Activated B cell treated with CpG ODN at 0.5 μM for 24 hours (primary cell): ENCODE results near the gene METTL15. TPM values are rescaled to one million over a fixed set of nuclear protein-coding genes. Genes with fewer than 3 reads are reported as not detected.

Experiments used
- total RNA-seq: library from RNA; stranded (reverse); gene quantifications from 2 replicates; pipeline ENCODE4 v1.2.3, GENCODE V29; 2022

The METTL15 gene
- total RNA-seq, 1 donor from 2014 or later = 14.2 TPM

Other genes with a start within 250 kb of the METTL15 start
- gene KIF18A, start 232 bp upstream of the METTL15 start, total RNA-seq = 4.1 and 4.4 TPM in 2 replicates